HL-60 (cell line): ENCODE results near the gene LIN54.

Experiments
- DNase-seq, 2 experiments: peaks; one replicate each; pipeline ENCODE4 v3.0.0-alpha.2; 2010 to 2020; ENCODE audit warnings: low read depth in 1 of 2, low spot score in 1 of 2
- H3K27ac ChIP-seq: fragments of 250-450 bp; sonication (Bioruptor Pico); replicated peaks from 2 replicates; pipeline ENCODE4 v1.5.1; 2020; ENCODE audit warnings: mild to moderate bottlenecking, moderate library complexity
- H3K27me3 ChIP-seq: fragments of 250-450 bp; sonication (Bioruptor Pico); 2 replicates; pipeline ENCODE4 v1.5.1; 2021; ENCODE audit warnings: mild to moderate bottlenecking, moderate library complexity; ENCODE audit not compliant: insufficient read depth, poor library complexity, severe bottlenecking
- H3K4me3 ChIP-seq: replicated peaks from 2 replicates; pipeline ENCODE4 v1.5.1; 2011; ENCODE audit warnings: mild to moderate bottlenecking, control low read depth, low read length; ENCODE audit not compliant: insufficient read depth
- GABPA ChIP-seq: IDR thresholded peaks from 2 replicates; pipeline ENCODE4 v1.6.1; 2012; ENCODE audit warnings: low read depth
- POLR2AphosphoS5 ChIP-seq: IDR thresholded peaks from 2 replicates; pipeline ENCODE4 v1.6.1; 2012; ENCODE audit warnings: low read depth
- SPI1 ChIP-seq: IDR thresholded peaks from 2 replicates; pipeline ENCODE4 v1.6.1; 2012; ENCODE audit warnings: low read depth, mild to moderate bottlenecking, borderline replicate concordance
- TF ChIP-seq, protein P1 (sequence below): IDR thresholded peaks from 2 replicates; pipeline ENCODE4 v1.6.1; 2012; ENCODE audit warnings: low read depth; ENCODE audit not compliant: insufficient replicate concordance
- TF ChIP-seq, protein P2 (sequence below): IDR thresholded peaks from one replicate; pipeline ENCODE4 v1.5.1; 2011; ENCODE audit warnings: low read length, control low read depth, inconsistent platforms; ENCODE audit not compliant: insufficient read depth

Gene LIN54

DNA sequence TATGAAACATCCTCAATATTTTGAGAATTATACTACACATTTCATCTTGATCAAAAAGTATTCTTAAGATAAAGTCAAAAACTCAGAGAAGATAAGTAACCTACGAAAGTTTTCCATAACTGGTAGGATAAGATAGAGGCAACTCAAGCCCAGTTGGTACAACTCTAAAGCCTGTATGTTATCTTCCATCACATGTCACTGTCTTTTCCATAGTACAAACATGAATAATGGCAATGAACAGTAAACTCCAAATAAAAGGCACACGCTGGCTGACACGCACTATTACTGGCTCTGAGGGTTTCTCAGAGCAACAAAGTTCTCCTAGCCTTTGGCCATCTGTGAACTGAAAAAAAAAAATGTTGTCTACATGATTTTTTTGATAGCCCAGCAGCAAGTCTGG is 27.2 kb downstream of the LIN54 start:
- DNase-seq: no peak
- Histone ChIP-seq H3K27me3 (no peaks in the 10 kb centered on the region), H3K27ac (no peak overlapping the region), H3K4me3 (no peak overlapping the region)
- TF ChIP-seq POLR2AphosphoS5: no peak
- TF ChIP-seq, protein P1, sequence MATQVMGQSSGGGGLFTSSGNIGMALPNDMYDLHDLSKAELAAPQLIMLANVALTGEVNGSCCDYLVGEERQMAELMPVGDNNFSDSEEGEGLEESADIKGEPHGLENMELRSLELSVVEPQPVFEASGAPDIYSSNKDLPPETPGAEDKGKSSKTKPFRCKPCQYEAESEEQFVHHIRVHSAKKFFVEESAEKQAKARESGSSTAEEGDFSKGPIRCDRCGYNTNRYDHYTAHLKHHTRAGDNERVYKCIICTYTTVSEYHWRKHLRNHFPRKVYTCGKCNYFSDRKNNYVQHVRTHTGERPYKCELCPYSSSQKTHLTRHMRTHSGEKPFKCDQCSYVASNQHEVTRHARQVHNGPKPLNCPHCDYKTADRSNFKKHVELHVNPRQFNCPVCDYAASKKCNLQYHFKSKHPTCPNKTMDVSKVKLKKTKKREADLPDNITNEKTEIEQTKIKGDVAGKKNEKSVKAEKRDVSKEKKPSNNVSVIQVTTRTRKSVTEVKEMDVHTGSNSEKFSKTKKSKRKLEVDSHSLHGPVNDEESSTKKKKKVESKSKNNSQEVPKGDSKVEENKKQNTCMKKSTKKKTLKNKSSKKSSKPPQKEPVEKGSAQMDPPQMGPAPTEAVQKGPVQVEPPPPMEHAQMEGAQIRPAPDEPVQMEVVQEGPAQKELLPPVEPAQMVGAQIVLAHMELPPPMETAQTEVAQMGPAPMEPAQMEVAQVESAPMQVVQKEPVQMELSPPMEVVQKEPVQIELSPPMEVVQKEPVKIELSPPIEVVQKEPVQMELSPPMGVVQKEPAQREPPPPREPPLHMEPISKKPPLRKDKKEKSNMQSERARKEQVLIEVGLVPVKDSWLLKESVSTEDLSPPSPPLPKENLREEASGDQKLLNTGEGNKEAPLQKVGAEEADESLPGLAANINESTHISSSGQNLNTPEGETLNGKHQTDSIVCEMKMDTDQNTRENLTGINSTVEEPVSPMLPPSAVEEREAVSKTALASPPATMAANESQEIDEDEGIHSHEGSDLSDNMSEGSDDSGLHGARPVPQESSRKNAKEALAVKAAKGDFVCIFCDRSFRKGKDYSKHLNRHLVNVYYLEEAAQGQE: no peak

DNA sequence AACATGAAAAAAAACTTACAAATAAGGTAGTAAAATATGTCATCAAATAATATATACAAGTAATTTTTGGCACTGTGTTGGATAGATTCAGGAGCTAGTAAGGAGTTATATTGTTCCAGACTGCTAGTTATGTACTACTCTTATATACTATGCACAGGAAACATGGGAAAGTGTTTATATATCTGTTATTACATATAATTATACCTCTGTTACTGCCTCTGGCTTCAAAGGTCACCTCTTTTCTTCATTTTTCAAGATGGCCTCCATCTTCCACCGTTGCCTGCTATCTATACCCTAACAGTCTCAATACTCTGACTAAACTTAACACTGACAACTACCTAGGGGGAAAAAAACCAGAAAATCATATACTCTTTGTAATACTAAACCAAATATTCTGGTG is 29.5 kb downstream of the LIN54 start:
- Histone ChIP-seq H3K4me3 (no peak overlapping the region), H3K27me3 (no peaks in the 10 kb centered on the region), H3K27ac (no peak overlapping the region)
- no peak for TF ChIP-seq SPI1
- TF ChIP-seq GABPA: no peak
- no peak for TF ChIP-seq POLR2AphosphoS5
- TF ChIP-seq, protein P1: no peak
- no peak for DNase-seq

DNA sequence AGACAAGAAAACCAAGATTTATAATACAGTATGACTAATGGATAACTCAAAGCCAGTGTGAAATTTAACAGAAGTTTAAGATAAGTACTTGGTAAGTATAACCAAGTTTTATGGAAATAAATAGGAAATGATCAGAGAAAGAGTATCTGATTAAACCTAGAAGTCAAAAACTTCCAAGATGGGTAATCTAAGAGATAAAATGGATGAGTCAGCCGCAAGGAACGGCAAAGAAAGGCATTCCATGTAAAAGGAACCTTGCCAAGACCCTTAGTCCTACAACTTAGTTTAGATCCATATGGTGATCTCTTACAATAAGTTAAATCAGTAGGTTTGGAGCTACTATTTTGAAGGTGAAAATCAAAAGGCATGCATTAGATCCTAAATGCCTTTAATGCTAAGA is 34.8 kb downstream of the LIN54 start:
- no peak overlapping the region for H3K4me3 ChIP-seq
- H3K27ac ChIP-seq: no peak overlapping the region
- no peak for DNase-seq
- TF ChIP-seq, protein P2, sequence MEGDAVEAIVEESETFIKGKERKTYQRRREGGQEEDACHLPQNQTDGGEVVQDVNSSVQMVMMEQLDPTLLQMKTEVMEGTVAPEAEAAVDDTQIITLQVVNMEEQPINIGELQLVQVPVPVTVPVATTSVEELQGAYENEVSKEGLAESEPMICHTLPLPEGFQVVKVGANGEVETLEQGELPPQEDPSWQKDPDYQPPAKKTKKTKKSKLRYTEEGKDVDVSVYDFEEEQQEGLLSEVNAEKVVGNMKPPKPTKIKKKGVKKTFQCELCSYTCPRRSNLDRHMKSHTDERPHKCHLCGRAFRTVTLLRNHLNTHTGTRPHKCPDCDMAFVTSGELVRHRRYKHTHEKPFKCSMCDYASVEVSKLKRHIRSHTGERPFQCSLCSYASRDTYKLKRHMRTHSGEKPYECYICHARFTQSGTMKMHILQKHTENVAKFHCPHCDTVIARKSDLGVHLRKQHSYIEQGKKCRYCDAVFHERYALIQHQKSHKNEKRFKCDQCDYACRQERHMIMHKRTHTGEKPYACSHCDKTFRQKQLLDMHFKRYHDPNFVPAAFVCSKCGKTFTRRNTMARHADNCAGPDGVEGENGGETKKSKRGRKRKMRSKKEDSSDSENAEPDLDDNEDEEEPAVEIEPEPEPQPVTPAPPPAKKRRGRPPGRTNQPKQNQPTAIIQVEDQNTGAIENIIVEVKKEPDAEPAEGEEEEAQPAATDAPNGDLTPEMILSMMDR: no peak
- no peaks in the 10 kb centered on the region for H3K27me3 ChIP-seq

DNA sequence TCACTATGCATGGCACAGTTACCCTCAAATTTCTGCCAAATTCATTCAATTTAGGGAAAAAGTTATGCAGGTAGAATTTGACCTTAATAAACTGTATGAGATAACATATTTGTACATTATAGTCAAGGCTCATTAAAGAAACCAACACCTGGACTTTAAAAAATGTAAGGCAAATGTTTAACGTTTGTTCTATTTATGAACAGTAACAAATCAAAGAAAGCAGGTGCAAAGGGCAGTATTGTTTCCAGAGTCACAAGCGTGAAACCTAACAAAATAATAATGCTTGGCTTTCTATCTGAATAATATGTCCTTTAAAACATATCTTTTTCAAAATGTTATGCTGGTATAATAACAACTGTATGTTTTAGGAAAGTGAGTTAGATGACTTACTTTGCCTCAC is 41.2 kb downstream of the LIN54 start:
- TF ChIP-seq, protein P1: no peak
- no peak for TF ChIP-seq SPI1
- TF ChIP-seq GABPA: no peak
- TF ChIP-seq, protein P2: no peak
- no peak for TF ChIP-seq POLR2AphosphoS5
- no peak for DNase-seq
- H3K4me3 ChIP-seq: no peak overlapping the region
- H3K27me3 ChIP-seq: no peaks in the 10 kb centered on the region
- no peak overlapping the region for H3K27ac ChIP-seq
